NOMO-1 (cell line): ENCODE results near the gene MRPS6.

Experiments used
- DNase-seq, 2 experiments: peaks; one replicate each; lab custom pipeline; 2025; ENCODE audit not compliant: unreplicated experiment in 2 of 2; lab: John Stamatoyannopoulos, UW

MRPS6 gene

GRCh38 chr21:34073032-34073748, at the start of gene MRPS6, which contains the start of gene SLC5A3:
TSS of gene MRPS6 (plus strand) at chr21:34073578. CDS start at chr21:34073701, 123 bp downstream.
TSS of gene SLC5A3 (plus strand) at chr21:34073578. CDS start at chr21:34095199, 21,621 bp downstream.
- peak; percentile 64 to 88 for DNase-seq

DNA sequence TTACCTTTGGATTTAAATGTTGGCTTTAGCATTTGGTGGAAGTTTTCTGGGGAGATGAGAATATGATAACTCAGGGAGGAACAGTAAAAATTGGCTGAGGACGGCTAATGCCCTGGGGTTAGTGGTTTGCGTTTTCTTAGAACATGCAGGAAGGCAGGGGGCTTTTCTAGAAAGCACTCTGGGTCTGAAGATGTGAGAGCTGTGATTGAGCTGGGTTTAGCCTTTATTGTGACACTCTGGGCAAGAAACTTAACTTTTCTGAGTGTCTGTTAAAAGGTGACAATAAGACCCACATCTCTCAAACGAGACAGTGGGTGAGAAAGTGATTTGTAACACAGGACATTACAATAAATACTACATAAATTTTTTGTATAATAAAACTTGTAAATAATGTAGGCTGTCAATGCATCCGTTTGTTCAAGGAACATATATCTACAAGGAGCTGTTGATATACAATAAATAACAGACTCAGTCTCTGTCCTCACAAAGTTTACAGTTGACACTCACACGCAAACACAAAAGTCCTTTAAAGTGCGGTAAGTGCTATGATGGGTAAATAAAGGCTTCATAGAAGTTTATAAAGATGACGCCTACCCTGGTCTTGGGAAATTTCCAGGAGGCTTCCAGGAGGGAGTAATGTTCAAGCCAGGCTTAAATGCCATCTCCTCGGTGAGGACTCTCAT, 49.5 kb upstream of the MRPS6 start:
- no peak for DNase-seq

DNA sequence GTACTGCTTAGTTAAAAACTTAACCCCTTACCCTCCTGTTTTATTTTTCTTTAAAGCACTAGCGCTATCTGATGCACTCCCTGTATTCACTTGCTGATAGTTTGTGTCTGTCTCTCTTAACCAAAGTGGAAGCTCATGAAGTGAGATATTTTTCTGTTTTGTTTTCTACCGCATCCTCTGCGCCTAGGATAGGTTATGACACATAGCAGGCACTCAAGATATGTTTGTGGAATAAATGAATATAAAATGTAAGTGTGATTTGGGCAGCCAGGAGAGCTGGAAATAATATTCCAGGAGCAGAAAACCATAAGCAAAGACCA, 49.0 kb upstream of the MRPS6 start:
- DNase-seq: no peak

- no peak for DNase-seq
Observed at GRCh38 chr21:34027721-34028461, 45.5 kb upstream of the MRPS6 start.

DNA sequence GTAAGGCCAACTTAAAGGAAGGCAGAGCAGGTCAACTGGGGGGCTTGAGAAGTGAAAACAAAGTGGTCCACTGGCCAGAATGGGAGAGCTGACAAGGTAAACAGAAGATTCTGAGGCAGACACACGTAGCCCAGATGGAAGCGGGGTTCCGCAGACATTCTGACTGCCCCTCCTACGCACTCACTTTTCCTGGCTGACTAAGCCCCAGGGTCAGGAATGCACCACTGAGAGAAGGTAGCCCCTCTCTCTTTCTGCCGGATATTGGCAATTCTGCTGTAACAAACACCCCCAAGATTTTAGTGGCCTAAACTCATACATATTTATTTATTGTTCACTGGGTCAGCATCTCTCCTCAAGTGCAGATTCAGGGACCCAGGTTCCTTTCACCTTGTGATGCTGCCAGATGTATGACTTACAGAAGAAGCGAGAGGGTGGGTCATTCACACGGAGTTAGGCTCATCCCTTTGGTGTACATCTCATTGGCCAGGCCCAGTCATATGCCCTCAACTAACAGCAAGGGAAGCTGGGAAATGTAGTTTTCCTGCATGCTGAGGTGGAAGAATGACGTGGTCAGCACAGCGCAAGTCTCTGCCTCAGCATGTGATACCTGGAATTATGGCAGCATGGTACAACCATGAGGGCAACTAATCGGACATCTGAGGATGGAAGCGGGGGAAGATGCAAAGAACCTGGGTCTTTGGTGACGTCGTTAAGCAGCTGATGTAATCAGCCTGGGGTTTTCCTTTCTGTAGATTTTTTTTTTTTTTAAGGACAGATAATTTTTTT, 43.4 kb upstream of the MRPS6 start:
- no peak for DNase-seq

GRCh38 chr21:34031835-34032370, 41.5 kb upstream of the MRPS6 start:
- no peak for DNase-seq

GRCh38 chr21:34034369-34035014, 38.9 kb upstream of the MRPS6 start:
- no peak for DNase-seq

DNA sequence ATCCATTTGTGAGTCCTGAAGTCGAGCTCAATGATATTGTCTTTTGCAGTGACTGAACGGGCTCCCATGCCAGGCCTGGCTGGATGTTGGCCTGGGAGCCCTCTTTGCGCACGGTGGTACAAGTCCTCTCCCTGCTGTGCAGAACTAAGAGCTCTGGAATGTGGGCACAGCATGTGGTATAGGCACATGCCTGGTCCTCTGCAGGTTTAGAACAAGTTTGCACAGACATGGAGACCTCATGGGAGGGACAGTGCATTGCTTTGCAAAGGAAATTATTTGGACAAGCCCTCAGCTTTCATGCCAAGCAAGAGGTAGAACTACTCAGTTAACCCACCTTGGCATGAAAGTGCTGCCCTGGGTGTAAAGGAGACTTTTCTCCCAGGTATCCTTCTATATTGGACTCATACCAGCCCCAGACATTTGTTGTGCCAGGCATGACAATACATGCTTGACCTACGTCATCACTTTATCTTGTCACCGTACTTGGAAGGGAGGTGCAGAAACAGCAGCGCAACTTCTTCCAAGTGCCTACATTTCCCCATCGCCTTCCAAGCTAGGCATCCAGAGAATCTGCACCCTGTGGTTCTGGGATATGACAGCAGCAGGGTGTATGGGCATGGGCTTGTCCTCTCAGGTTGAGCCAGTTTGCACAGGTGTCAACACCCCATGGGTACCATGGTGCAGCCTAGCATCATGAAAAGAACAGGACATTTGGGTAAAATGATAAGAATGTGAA, 37.6 kb upstream of the MRPS6 start:
- no peak for DNase-seq

DNA sequence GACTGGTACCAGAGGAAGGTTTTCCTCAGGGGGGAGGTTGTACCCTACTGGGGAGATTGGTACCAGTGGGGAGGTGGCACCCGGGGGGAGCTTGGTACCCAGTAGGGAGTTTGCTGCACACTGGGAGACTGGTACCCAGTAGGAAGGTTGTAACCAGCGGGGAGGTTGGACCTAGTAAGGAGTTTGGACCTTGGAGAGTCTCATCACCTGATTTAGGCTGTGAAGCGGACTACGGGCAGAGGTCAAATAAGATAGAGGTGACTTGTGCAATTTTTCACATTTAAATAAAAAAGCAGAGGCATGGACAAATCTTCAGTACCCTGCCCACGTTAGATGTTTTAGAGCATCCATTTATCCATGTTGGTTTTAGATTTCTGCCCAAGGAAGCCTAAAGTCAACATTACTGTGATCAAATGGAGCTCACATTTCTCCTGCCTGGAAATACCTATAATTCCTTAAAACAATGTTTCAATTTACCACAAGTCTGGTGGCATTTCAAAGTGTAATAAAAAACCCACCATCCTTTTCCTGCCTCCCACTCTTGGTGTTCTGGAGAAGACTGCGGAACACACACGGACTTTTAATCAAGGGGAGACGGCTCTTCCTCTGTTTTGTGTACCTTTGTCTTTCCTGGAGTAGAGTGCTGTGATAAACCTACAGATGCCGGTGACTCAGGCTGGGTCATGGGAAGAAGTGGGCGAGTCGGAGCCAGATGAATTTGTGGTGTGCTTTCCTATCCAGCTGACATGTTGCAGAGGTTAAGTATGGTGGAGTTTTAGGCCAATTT, 36.2 kb upstream of the MRPS6 start:
- DNase-seq: no peak

GRCh38 chr21:34039678-34040382, 33.5 kb upstream of the MRPS6 start:
- no peak for DNase-seq

DNA sequence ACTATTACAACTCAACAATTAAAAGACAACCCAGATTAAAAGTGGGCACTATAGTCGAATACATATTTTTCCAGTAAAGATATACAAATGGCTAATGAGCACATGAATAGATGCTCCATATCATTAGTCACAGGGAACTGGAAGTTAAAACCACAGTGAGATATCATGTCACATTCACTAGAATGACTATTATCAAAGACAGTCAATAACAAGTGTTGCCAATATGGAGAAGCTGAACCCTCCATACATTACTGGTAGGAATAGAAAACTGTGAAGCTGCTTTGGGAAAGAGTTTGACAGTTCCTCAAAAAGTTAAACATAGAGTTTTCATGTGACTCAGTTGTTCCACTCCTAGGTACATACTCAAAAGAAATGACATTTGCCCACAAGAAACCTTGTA, 30.6 kb upstream of the MRPS6 start:
- DNase-seq: no peak

GRCh38 chr21:34043333-34043732, 30.0 kb upstream of the MRPS6 start:
- DNase-seq: no peak

- no peak for DNase-seq
Observed at GRCh38 chr21:34046917-34047316, 26.5 kb upstream of the MRPS6 start.

DNA sequence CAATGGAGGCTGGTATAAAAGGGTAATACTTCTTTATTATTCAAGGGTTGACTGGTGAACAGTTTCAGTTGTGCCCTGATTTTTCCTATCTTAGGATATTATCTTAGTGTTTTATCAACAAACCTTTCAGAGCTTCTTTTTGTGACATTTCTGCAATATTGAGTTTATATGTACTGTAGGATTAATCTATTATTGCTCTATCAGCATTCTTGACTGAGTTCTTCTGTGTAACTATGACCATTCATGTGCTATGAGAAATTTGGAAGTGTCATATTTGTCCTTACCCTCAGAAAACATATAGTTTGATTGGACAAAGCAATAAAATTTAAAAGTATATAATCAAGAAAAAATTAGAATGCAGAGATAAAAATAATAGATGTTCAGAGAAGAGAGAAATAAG, 25.5 kb upstream of the MRPS6 start:
- DNase-seq: no peak

GRCh38 chr21:34052171-34052570, 21.2 kb upstream of the MRPS6 start:
- no peak for DNase-seq

- no peak for DNase-seq
Observed at GRCh38 chr21:34054259-34054658, 19.1 kb upstream of the MRPS6 start.

DNA sequence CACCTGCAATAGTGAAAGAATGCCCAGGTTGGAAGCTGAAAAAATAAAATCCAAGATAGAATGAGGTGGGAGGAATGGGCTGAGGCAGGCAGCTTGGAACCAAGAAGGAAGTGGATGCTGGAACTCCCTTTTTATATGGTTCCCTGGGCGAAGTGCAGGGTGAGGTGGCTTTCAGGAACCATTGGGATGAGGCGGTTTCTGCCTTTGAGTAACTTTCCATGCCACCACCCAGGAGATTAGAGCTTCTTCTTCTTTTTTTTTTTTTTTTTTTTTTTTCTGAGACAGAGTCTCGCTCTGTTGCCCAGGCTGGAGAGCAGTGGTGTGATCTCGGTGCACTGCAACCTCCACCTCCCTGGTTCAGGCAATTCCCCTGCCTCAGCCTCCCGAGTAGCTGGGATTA, 17.8 kb upstream of the MRPS6 start:
- no peak for DNase-seq

DNA sequence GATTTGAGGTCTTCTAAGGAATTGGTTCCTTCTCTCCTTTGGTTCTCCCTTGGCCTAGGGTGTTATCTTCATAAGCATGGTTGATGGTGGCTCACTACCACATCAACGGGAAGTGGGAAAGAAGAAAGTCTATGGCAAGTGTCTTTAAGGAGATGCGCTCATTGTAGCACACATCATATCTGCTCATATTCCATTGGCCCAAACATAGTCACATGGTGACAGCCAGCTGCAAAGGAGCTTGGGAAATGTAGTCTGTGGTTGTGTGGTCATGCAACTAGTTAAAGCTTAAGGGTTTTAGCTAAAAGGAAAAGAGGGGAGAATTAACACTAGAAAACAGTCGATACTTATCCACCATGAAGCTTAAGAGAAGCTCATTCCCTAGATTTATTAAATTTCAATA, 11.4 kb upstream of the MRPS6 start:
- DNase-seq: no peak
